Measurements from ENCODE around the gene FRAS1. TPM values are rescaled to one million over a fixed set of nuclear protein-coding genes. Genes with fewer than 3 reads are reported as not detected.

FRAS1 gene
- total and polyA plus RNA-seq, 9 of the 15 experiments (the other 6 are each of a cell fraction or from before 2014, with no cell fraction given) = under 0.01 to 0.11 (median 0.04) TPM; not detected in 2

DNA sequence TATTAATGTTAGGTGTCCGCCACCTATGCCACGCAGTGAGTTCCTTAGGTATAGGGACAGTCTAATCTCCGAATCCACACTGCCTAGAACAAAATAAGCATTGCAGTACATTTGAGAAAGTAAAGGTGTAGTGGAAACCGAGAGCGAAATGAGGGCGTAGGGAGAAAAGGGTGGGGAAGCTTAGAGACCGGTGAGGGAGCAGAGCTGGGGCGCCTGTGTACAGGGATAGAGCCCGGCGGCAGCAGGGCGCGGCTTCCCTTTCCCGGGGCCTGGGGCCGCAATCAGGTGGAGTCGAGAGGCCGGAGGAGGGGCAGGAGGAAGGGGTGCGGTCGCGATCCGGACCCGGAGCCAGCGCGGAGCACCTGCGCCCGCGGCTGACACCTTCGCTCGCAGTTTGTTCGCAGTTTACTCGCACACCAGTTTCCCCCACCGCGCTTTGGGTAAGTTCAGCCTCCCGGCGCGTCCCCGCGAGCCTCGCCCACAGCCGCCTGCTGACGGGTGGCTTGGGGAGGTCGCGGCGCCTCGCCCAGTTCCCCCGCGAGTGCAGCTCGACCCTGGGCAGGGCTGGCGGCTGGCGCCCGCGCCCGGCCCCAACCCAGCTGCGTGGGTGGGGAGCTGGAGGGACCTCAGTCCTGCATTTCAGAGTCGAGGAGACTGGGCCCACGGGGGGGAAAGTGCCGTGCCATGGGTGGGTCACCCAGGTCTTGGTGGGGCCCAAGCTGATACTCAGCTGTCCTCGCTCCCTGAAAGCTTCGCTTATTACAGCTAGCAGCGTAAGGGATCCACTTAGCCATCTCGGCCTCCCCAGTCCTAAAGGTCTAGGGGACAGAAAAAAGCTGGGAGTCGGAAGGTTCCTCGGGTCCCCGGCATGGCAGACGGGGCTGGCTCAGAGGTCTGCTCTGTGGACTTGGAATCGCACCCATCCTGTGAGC lies 494.6 kb downstream of the FRAS1 start, which contains the start of gene ANXA3 (continued):
- TF ChIP-seq MTF1 (CRISPR knock-in tag; IDR thresholded peaks at IDR 0.05; ENCODE audit: borderline replicate concordance) (no peak), SIN3B (IDR thresholded peaks at IDR 0.05; ENCODE audit: low read depth) (peak; percentile 40; the same call in 1 of the 2 replicates), BCOR (IDR thresholded peaks at IDR 0.05) (no peak), HNRNPH1 (optimal IDR thresholded peaks at IDR 0.05; ENCODE audit: low read depth, low read length) (no peak), KHSRP (IDR thresholded peaks at IDR 0.05) (no peak), ZNF717 (CRISPR knock-in tag; IDR thresholded peaks at IDR 0.05) (no peak), NR2C1 (IDR thresholded peaks at IDR 0.05) (no peak), NR2C1 (tag; IDR thresholded peaks at IDR 0.05) (no peak), ZNF668 (CRISPR knock-in tag; IDR thresholded peaks at IDR 0.05) (no peak), ZNF133 (CRISPR knock-in tag; IDR thresholded peaks at IDR 0.05) (no peak), TAF9B (IDR thresholded peaks at IDR 0.05; ENCODE audit: partially characterized antibody) (no peak), HOXB6 (CRISPR knock-in tag; IDR thresholded peaks at IDR 0.05; ENCODE audit: borderline replicate concordance) (no peak), ZNF140 (CRISPR knock-in tag; IDR thresholded peaks at IDR 0.05) (no peak), GABPA (tag; conservative IDR thresholded peaks at IDR 0.05; ENCODE audit: low read depth) (no peak), CREBBP (IDR thresholded peaks at IDR 0.05; ENCODE audit: low read depth, low read length) (no peak), ZNF780A (CRISPR knock-in tag; IDR thresholded peaks at IDR 0.05) (no peak), SMARCC2 (IDR thresholded peaks at IDR 0.05; ENCODE audit: low read depth) (no peak), HMG20A (CRISPR knock-in tag; conservative IDR thresholded peaks at IDR 0.05) (no peak), ZEB2 (IDR thresholded peaks at IDR 0.05) (no peak), RBM15 (IDR thresholded peaks at IDR 0.05; ENCODE audit: insufficient read depth, low read length) (no peak)
- TF ChIP-seq, protein P1, sequence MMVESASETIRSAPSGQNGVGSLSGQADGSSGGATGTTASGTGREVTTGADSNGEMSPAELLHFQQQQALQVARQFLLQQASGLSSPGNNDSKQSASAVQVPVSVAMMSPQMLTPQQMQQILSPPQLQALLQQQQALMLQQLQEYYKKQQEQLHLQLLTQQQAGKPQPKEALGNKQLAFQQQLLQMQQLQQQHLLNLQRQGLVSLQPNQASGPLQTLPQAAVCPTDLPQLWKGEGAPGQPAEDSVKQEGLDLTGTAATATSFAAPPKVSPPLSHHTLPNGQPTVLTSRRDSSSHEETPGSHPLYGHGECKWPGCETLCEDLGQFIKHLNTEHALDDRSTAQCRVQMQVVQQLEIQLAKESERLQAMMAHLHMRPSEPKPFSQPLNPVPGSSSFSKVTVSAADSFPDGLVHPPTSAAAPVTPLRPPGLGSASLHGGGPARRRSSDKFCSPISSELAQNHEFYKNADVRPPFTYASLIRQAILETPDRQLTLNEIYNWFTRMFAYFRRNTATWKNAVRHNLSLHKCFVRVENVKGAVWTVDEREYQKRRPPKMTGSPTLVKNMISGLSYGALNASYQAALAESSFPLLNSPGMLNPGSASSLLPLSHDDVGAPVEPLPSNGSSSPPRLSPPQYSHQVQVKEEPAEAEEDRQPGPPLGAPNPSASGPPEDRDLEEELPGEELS (CRISPR knock-in tag; IDR thresholded peaks at IDR 0.05; ENCODE audit: borderline replicate concordance) = no peak
- TF ChIP-seq, protein P2, sequence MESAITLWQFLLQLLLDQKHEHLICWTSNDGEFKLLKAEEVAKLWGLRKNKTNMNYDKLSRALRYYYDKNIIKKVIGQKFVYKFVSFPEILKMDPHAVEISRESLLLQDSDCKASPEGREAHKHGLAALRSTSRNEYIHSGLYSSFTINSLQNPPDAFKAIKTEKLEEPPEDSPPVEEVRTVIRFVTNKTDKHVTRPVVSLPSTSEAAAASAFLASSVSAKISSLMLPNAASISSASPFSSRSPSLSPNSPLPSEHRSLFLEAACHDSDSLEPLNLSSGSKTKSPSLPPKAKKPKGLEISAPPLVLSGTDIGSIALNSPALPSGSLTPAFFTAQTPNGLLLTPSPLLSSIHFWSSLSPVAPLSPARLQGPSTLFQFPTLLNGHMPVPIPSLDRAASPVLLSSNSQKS (CRISPR knock-in tag; IDR thresholded peaks at IDR 0.05) = no peak
- TF ChIP-seq, protein P3, sequence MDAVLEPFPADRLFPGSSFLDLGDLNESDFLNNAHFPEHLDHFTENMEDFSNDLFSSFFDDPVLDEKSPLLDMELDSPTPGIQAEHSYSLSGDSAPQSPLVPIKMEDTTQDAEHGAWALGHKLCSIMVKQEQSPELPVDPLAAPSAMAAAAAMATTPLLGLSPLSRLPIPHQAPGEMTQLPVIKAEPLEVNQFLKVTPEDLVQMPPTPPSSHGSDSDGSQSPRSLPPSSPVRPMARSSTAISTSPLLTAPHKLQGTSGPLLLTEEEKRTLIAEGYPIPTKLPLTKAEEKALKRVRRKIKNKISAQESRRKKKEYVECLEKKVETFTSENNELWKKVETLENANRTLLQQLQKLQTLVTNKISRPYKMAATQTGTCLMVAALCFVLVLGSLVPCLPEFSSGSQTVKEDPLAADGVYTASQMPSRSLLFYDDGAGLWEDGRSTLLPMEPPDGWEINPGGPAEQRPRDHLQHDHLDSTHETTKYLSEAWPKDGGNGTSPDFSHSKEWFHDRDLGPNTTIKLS (IDR thresholded peaks at IDR 0.05; ENCODE audit: borderline replicate concordance, low read depth) = no peak
- TF ChIP-seq, protein P4, sequence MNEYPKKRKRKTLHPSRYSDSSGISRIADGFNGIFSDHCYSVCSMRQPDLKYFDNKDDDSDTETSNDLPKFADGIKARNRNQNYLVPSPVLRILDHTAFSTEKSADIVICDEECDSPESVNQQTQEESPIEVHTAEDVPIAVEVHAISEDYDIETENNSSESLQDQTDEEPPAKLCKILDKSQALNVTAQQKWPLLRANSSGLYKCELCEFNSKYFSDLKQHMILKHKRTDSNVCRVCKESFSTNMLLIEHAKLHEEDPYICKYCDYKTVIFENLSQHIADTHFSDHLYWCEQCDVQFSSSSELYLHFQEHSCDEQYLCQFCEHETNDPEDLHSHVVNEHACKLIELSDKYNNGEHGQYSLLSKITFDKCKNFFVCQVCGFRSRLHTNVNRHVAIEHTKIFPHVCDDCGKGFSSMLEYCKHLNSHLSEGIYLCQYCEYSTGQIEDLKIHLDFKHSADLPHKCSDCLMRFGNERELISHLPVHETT (CRISPR knock-in tag; conservative IDR thresholded peaks at IDR 0.05 in 1 of 2, IDR thresholded peaks at IDR 0.05 in 1 of 2) = no peak
